COLO668 (cell line): ENCODE results near the gene NCKAP5.

Source experiments
- DNase-seq: peaks from one replicate; lab custom pipeline; 2025; ENCODE audit not compliant: unreplicated experiment; lab: John Stamatoyannopoulos, UW

NCKAP5 gene

GRCh38 chr2:133169274-133169912 is 398.9 kb downstream of the NCKAP5 start:
- DNase-seq = no peak

DNA sequence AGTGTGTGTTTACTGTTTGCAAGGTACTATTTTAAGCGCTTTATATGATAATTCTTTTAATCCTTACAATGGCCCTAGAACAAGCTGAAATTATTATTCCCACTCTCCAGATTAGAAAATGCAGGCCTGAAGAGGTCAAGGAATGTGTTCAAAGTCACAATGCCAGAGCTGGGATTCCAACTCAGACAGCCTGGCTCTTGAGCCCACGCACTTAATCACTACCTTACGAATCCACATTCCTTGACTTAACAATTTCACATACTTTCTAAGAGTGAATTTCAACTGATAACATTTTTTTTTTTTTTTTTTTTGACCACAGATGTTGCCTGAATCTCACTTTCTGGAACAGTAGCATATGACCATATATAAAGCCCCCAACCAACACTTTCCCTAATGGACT is 400.3 kb downstream of the NCKAP5 start:
- no peak for DNase-seq

DNA sequence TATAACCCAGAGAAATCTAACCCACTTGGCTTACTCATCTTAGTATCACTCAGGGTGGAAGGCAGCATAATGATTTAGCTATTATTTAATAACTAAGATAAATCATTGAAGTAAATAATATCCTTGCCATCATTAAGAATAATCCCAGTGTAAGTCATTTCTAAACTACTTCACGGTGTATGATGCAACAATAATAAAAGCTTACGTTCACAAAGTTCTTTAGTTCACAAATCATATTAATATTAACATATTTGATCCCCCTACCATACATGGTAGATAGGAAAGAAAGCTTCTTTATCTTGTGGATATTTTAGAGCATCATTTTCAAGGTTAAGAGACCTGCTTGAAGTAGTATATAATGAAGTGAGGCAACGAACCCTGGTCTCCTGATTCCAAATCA is 401.0 kb downstream of the NCKAP5 start:
- DNase-seq = no peak

DNA sequence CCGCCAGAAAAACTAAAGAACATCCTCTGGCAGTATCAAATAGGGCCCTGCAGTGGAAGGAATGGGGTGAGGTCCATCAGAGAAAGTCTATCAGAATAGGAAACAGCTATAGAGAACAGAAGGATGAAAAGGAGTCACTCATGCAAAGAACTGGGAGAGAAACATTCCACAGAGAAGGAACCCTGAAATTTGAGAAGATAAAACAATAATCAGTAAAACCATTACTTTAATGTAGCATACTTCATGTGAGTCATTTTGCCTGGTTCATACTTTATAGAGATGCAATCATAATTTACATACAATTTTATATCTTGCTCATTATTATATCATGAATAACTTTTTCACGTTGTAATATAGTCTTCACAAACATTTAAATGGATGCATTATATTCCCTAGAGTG is 402.2 kb downstream of the NCKAP5 start:
- DNase-seq = no peak

- DNase-seq = no peak
Measured at GRCh38 chr2:133163111-133163510, 405.2 kb downstream of the NCKAP5 start.

- no peak for DNase-seq
Measured at GRCh38 chr2:133158442-133158841, 409.8 kb downstream of the NCKAP5 start.

DNA sequence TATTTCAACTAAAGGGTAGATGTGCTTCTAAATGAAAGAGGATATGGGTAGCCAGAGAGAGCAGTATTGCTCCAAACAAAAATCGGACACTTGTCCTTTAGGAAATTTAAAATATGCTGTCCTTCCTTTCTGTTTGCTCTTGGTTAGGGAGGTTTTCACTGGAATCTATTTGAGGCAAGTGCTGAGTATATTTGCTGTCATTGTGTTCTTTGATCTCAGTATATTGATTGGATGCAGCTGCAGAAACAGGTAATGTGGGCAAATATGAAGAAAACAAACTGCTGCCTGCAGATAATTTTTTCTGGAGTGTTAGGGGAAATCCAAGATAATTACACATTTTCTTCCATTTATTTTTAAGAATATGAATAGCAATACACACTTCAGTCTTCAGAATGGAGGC is 410.2 kb downstream of the NCKAP5 start:
- no peak for DNase-seq

- no peak for DNase-seq
Measured at GRCh38 chr2:133157141-133157540, 411.1 kb downstream of the NCKAP5 start.

DNA sequence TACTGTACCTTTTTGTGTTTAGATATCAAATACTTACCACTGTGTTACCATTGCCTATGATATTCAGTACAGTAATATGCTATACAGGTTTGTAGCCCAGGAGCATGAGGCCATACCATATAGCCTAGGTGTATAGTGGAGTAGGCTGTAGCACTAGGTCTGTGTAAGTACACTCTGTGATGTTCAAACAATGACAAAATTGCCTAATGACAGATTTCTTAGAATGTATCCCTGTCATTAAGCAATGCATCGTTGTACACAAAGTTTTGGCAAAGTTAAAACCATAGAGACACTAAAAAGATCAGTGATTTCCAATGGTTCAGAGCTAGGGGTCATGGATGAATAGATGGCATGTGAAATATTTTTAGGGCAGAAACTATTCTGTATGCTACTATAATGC is 415.5 kb downstream of the NCKAP5 start:
- DNase-seq = no peak

DNA sequence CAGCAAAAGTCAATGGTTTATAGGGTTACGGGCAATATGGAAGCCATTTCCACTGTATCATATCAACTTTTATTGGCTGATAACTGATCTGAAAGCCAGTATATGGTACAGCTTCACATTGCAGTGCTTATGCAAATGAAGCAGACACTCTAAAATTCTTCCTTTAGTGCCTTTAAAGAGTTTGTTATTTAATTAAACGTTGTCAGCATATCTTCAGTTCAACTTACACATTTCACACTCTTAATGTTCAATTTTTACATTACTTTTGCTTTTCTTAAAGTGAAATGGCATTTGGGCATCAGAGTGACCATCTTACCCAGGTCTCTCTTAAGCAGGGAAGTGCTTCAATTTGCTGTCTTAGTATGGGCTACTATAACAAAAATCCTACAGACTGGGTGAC is 420.1 kb downstream of the NCKAP5 start:
- DNase-seq = no peak

DNA sequence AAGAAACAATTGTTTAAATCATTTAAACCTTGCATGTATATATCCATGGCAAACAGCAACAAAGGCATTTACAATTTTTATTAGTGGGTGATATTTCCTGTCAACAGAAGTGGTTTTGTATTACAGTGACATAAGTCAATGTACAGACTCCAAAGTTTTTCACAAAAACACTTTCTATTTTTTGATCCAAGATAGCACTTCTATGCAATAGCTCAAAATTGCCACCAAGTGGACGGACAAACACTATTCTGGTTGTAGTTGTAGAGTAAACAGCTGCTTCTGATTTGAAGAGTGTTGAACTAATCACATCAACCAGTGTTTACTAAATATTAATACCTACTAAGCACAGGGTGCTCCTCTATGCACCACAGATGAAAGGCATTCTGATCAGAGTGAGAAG is 421.4 kb downstream of the NCKAP5 start:
- DNase-seq = no peak

DNA sequence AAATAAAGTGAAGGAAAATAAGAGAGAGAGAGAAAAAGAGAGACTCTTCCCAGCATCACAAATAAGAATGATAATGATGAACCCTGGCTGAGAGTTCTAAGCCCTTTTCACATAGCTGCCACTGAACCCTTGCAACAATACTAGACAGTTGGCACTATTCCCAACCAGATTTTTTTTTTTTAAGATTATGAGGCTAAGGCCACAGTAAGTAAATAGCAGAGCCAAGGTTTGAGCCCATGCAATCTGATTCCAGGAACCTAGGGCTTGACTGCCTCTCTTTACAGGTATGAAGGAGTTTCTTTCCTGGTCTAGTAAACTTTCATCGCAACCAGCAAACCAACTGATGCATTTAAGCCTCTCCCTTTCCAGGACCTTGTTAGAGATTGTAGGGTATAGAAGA is 424.6 kb downstream of the NCKAP5 start:
- no peak for DNase-seq

DNA sequence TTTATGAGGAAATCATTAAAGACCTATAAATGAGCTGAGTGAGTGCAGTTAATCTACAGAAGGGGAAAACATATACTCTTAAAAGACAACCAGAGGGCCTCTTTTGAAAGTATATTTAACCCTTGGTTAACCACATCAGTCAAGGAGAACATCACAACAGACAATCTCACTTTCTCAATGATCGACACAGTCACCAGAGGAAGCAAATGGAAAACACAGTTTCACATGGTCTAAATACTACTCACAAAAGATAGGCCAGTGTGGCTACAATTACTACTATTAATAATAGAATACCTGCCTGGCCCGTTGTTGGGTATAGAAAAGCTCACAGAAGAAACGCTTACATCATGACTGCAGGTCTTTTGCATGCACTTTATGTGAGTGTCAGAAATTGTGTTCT is 426.2 kb downstream of the NCKAP5 start:
- no peak for DNase-seq

GRCh38 chr2:133140620-133141019 is 427.6 kb downstream of the NCKAP5 start:
- DNase-seq = no peak

- no peak for DNase-seq
Measured at GRCh38 chr2:133139847-133140533, 428.3 kb downstream of the NCKAP5 start.

- no peak for DNase-seq
Measured at GRCh38 chr2:133138693-133139092, 429.6 kb downstream of the NCKAP5 start.

DNA sequence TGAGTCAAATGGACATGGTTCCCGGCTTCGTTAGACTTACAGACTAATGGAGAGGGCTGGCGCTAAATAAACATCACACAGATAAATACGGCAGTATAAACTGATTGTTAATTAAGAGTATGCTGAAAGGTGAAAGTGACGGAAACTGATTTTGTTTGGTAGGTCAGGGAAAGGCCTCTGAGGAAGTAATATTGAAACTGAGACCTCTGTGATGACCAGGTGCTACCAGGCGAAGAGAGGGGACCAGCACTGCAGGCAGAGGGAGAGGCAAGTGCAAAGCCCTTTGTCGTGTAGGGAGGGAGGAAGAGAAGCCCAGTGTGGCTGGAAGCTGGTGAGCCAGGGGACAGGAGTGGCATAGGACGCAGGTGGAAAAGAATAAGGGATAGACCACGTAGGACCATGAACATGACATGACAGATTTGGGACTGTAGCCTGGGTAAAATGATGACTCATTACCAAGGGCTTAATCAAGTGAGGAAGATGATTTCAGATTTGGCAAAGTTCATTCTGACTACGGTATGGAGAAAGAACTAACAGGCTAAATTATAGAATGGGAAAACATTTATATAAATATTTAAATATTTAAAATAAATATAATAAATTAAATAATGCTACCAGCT is 433.1 kb downstream of the NCKAP5 start:
- no peak for DNase-seq

DNA sequence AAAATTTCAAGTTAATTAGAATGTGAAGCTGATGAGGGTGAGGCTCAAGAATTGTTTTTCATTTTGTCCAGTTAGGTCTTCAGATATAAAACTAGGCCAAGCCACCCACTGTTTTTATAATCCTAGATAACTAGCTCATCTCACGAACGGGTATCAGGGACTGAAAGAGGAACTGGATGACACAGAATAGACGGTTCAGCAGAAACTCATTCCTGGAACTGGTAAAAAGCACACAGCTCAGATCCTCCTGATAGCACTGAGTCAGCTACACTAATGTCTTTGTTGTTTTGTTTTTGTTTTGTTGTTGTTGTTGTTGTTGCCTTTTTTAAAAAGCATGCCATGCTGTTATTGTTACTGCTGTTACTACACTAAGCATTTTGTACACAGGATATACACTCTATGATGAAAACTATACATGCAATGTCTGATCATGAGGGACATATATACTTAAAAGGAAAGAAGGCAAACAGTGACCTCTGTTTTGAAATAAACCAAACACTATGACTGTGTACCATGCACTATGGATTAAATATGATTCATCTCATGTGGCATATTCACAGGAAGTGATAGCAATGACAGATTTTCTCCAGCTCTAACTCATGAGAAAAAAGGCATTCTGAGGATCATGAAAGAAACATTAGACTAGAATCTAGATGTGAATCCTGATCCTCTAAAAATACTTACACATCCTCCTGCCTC is 437.6 kb downstream of the NCKAP5 start:
- DNase-seq = no peak

DNA sequence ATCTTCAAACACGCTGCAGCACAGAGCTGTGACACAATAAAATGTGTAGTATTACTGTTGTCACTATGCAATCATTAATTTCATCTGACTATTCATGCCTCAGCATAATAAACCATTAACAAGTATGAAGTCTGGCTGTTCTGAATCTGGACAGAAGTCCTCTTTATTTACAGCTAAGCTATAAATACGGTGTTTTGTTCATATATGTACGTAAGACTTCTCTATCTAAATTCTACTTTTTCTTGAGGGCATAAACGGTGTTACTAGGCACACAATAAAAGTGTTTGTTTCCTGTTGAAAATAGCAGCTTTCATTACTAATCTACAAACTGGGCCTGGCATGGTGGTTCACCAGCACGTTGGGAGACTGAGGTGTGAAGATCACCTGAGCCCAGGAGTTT is 443.8 kb downstream of the NCKAP5 start:
- no peak for DNase-seq

- no peak for DNase-seq
Measured at GRCh38 chr2:133123904-133124303, 444.4 kb downstream of the NCKAP5 start.

DNA sequence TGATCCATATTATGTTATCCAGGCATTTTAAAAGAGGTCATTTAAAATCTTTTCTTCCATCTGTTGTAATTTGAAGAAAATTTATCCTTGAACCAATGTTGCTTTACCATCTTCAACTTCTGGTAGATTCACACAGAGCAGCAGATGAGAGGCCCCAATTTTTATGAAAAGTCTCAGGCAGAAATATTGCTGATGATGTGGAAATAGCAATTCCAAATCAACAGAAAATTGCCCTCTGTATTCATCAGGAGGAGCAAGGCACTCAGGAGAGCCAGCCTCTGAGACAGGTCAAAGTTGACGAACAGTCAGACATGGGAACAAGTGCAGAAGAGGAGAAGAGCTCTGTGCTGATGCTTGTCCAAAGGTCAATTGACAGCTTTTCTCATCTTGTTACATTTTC is 444.9 kb downstream of the NCKAP5 start:
- DNase-seq = no peak

- no peak for DNase-seq
Measured at GRCh38 chr2:133122529-133122928, 445.7 kb downstream of the NCKAP5 start.
